HEK293 (cell line): Measurements from ENCODE around the gene PKN1.
"Not testable (repeated sequence)": the region's sequence is repeated elsewhere in the genome, so short reads cannot be mapped to it uniquely, and the experiment has no call there.

Experiments used
- CTCF ChIA-PET: fragments of 350-600 bp; formaldehyde crosslinking; extraction: SDS; loops from one replicate; lab custom pipeline; 2021; ENCODE audit warnings: antibody characterized with exemption; lab: Yijun Ruan, JAX
- POLR2A ChIA-PET: fragments of 300-600 bp; formaldehyde crosslinking; extraction: SDS; loops from one replicate; lab custom pipeline; 2020; ENCODE audit warnings: antibody characterized with exemption, inconsistent platforms; lab: Yijun Ruan, JAX
- H3K27ac ChIP-seq: fragments of 200-500 bp; sonication (Bioruptor generic); 2 replicates; pipeline ENCODE4 v1.5.1; 2014; ENCODE audit warnings: low read depth, low read length, control low read depth, inconsistent platforms; ENCODE audit errors: extremely low read depth
- H3K36me3 ChIP-seq, 2 experiments: fragments of 200-500 bp in 1 of 2; sonication (Bioruptor generic) in 1 of 2; 1 replicate in 1 of 2; 2 replicates in 1 of 2; pipeline ENCODE4 v1.5.1; 2014 to 2017; ENCODE audit warnings: inconsistent platforms in 2 of 2, low read length in 2 of 2; ENCODE audit not compliant: control insufficient read depth in 2 of 2, insufficient read depth in 1 of 2
- H3K4me1 ChIP-seq: fragments of 200-500 bp; sonication (Bioruptor generic); 2 replicates; pipeline ENCODE4 v1.5.1; 2014; ENCODE audit warnings: mild to moderate bottlenecking, low read length, inconsistent platforms; ENCODE audit not compliant: control insufficient read depth, insufficient read depth
- H3K4me3 ChIP-seq: 2 replicates; pipeline ENCODE4 v1.5.1; 2011; ENCODE audit warnings: low read depth, mild to moderate bottlenecking, control low read depth, low read length, moderate library complexity
- H3K9me3 ChIP-seq: fragments of 200-500 bp; sonication (Bioruptor generic); 2 replicates; pipeline ENCODE4 v1.5.1; 2014; ENCODE audit warnings: low read depth, low read length, inconsistent platforms; ENCODE audit not compliant: control insufficient read depth, insufficient read depth
- AEBP2 ChIP-seq: fragments of 450-650 bp; formaldehyde crosslinking; IDR thresholded peaks from 2 replicates; pipeline ENCODE4 v1.5.1; 2016; ENCODE audit warnings: missing biosample characterization, missing genetic modification characterization, borderline replicate concordance
- GLI4 ChIP-seq: fragments of 450-650 bp; formaldehyde crosslinking; IDR thresholded peaks from 2 replicates; pipeline ENCODE4 v1.5.1; 2016; ENCODE audit warnings: missing biosample characterization, missing genetic modification characterization
- KLF16 ChIP-seq: fragments of 450-650 bp; formaldehyde crosslinking; IDR thresholded peaks from 2 replicates; pipeline ENCODE4 v1.5.1; 2017; ENCODE audit warnings: missing biosample characterization, missing genetic modification characterization
- KLF8 ChIP-seq: fragments of 450-650 bp; formaldehyde crosslinking; IDR thresholded peaks from 2 replicates; pipeline ENCODE4 v1.5.1; 2016; ENCODE audit warnings: missing biosample characterization, missing genetic modification characterization
- KLF9 ChIP-seq: fragments of 450-650 bp; formaldehyde crosslinking; IDR thresholded peaks from 2 replicates; pipeline ENCODE4 v1.5.1; 2016; ENCODE audit warnings: missing biosample characterization, missing genetic modification characterization, low read depth
- SP2 ChIP-seq: fragments of 450-650 bp; formaldehyde crosslinking; IDR thresholded peaks from 2 replicates; pipeline ENCODE4 v1.5.1; 2016; ENCODE audit warnings: missing biosample characterization, missing genetic modification characterization
- SP3 ChIP-seq: fragments of 450-650 bp; formaldehyde crosslinking; IDR thresholded peaks from 2 replicates; pipeline ENCODE4 v1.5.1; 2016; ENCODE audit warnings: missing biosample characterization, missing genetic modification characterization
- YY1 ChIP-seq: fragments of 450-650 bp; formaldehyde crosslinking; IDR thresholded peaks from 2 replicates; pipeline ENCODE4 v1.5.1; 2018; ENCODE audit warnings: missing biosample characterization, missing genetic modification characterization
- ZBTB8A ChIP-seq: fragments of 450-650 bp; formaldehyde crosslinking; IDR thresholded peaks from 2 replicates; pipeline ENCODE4 v1.5.1; 2016; ENCODE audit warnings: missing biosample characterization, missing genetic modification characterization
- ZFHX2 ChIP-seq: fragments of 450-650 bp; formaldehyde crosslinking; conservative IDR thresholded peaks from 2 replicates; pipeline ENCODE4 v1.5.1; 2016; ENCODE audit warnings: missing biosample characterization, missing genetic modification characterization
- ZNF121 ChIP-seq: fragments of 450-650 bp; formaldehyde crosslinking; IDR thresholded peaks from 2 replicates; pipeline ENCODE4 v1.5.1; 2016; ENCODE audit warnings: missing biosample characterization, missing genetic modification characterization
- ZNF248 ChIP-seq: fragments of 450-650 bp; formaldehyde crosslinking; IDR thresholded peaks from 2 replicates; pipeline ENCODE4 v1.5.1; 2017; ENCODE audit warnings: missing biosample characterization, missing genetic modification characterization
- ZNF341 ChIP-seq: fragments of 450-650 bp; formaldehyde crosslinking; IDR thresholded peaks from 2 replicates; pipeline ENCODE4; 2016; ENCODE audit warnings: low read depth, missing biosample characterization, missing genetic modification characterization
- ZNF423 ChIP-seq: fragments of 450-650 bp; formaldehyde crosslinking; IDR thresholded peaks from 2 replicates; pipeline ENCODE4 v1.5.1; 2016; ENCODE audit warnings: missing biosample characterization, missing genetic modification characterization
- ZNF473 ChIP-seq: fragments of 450-650 bp; formaldehyde crosslinking; IDR thresholded peaks from 2 replicates; pipeline ENCODE4 v1.5.1; 2017; ENCODE audit warnings: missing biosample characterization, missing genetic modification characterization
- ZNF530 ChIP-seq: fragments of 450-650 bp; formaldehyde crosslinking; IDR thresholded peaks from 2 replicates; pipeline ENCODE4 v1.5.1; 2016; ENCODE audit warnings: low read depth, missing biosample characterization, missing genetic modification characterization
- ZNF580 ChIP-seq: fragments of 450-650 bp; formaldehyde crosslinking; IDR thresholded peaks from 2 replicates; pipeline ENCODE4 v1.5.1; 2016; ENCODE audit warnings: missing biosample characterization, missing genetic modification characterization
- ZNF610 ChIP-seq: fragments of 450-650 bp; formaldehyde crosslinking; IDR thresholded peaks from 2 replicates; pipeline ENCODE4 v1.5.1; 2016; ENCODE audit warnings: missing biosample characterization, missing genetic modification characterization, borderline replicate concordance
- ZNF621 ChIP-seq: fragments of 450-650 bp; formaldehyde crosslinking; IDR thresholded peaks from 2 replicates; pipeline ENCODE4 v1.5.1; 2017; ENCODE audit warnings: missing biosample characterization, missing genetic modification characterization
- ZNF704 ChIP-seq: fragments of 450-650 bp; formaldehyde crosslinking; IDR thresholded peaks from 2 replicates; pipeline ENCODE4 v1.5.1; 2016; ENCODE audit warnings: missing biosample characterization, missing genetic modification characterization
- ZNF777 ChIP-seq: fragments of 450-650 bp; formaldehyde crosslinking; IDR thresholded peaks from 2 replicates; pipeline ENCODE4 v1.5.1; 2017; ENCODE audit warnings: missing biosample characterization, missing genetic modification characterization, borderline replicate concordance
- ZNF843 ChIP-seq: fragments of 450-650 bp; formaldehyde crosslinking; IDR thresholded peaks from 2 replicates; pipeline ENCODE4 v1.5.1; 2016; ENCODE audit warnings: missing biosample characterization, missing genetic modification characterization

PKN1 gene

GRCh38 chr19:14450168-14450874 lies 17.2 kb downstream of the PKN1 start (continued):
- TF ChIP-seq GLI4 (tag by site-specific recombination), result no peak
- no peak for TF ChIP-seq ZNF621
- no peak for TF ChIP-seq ZNF473 (tag by site-specific recombination)
- peak; percentile 57; the same call in 1 of the 2 replicates for TF ChIP-seq SP3
- peak; percentile 27; the same call in 1 of the 2 replicates for TF ChIP-seq KLF9 (tag by site-specific recombination)
- TF ChIP-seq ZNF341 (tag by site-specific recombination), result peak; percentile 83
- TF ChIP-seq ZNF423 (tag by site-specific recombination), result no peak
- no peak for TF ChIP-seq ZNF610
- no peak for TF ChIP-seq ZNF777 (tag by site-specific recombination)
- TF ChIP-seq ZNF580 (tag by site-specific recombination), result no peak
- no peak for TF ChIP-seq AEBP2
- TF ChIP-seq ZNF704, result no peak
- no peak for TF ChIP-seq KLF16 (tag by site-specific recombination)
- TF ChIP-seq ZNF248, result no peak
- TF ChIP-seq SP2 (tag by site-specific recombination), result peak; percentile 66
- no peak for TF ChIP-seq ZNF843 (tag by site-specific recombination)
- peak; percentile 20; the same call in 1 of the 2 replicates for TF ChIP-seq KLF8 (tag by site-specific recombination)
- no peak for TF ChIP-seq YY1 (tag by site-specific recombination)
- no peak for TF ChIP-seq ZBTB8A (tag by site-specific recombination)
- TF ChIP-seq ZFHX2 (tag by site-specific recombination), result no peak

- CTCF ChIA-PET, result interaction anchor here (0.6 kb wide), 1 partner anchor 838 kb away, joined by 3 read pairs; no protein-coding TSS in a partner anchor
- peaks cover 33 to 78% of the 10 kb centered on the region in 2 experiments for H3K36me3 ChIP-seq
- H3K4me3 ChIP-seq, result no peak overlapping the region
- no peaks in the 10 kb centered on the region for H3K9me3 ChIP-seq
- TF ChIP-seq ZNF530 (tag by site-specific recombination) (no peak), ZNF704 (0 out of 2 replicates have a peak, but pooled peaks have one; percentile 25)
- no peak overlapping the region for H3K27ac ChIP-seq
- no peaks in the 10 kb centered on the region for H3K4me1 ChIP-seq
- POLR2A ChIA-PET, result interaction anchor here (0.5 to 1.3 kb wide), 2 partner anchors 24 to 67 kb away, joined by 5 to 6 read pairs; partner anchors contain the start of gene DNAJB1
Measured at GRCh38 chr19:14450876-14451275, 17.8 kb downstream of the PKN1 start.

- H3K4me1 ChIP-seq, H3K9me3 ChIP-seq, POLR2A ChIA-PET, H3K4me3 ChIP-seq, H3K27ac ChIP-seq: not testable (repeated sequence)
- CTCF ChIA-PET, result interaction anchor here (0.7 kb wide), 2 partner anchors 19 to 66 kb away, joined by 3 read pairs; no protein-coding TSS in a partner anchor
- peak; percentile 86 for TF ChIP-seq ZNF121
- H3K36me3 ChIP-seq, result peaks cover 29 to 74% of the 10 kb centered on the region in 2 experiments
Measured at GRCh38 chr19:14452303-14452702, 19.2 kb downstream of the PKN1 start.
